HepG2 (cell line): ENCODE results near the gene ARSB. TPM values are rescaled to one million over a fixed set of nuclear protein-coding genes. Genes with fewer than 3 reads are reported as not detected.

Source experiments
- ATAC-seq: fragments of 200-7000 bp; cut with Tn5 transposase; 3 replicates; pipeline ENCODE4 v1.9.1; 2020; ENCODE audit warnings: mild to moderate bottlenecking, moderate library complexity
- BruUV-seq: library from RNA; stranded (reverse); fragments of 400-500 nt; replicated peaks from 2 replicates; lab custom pipeline; 2021; lab: Mats Ljungman, UMichigan
- CTCF ChIA-PET: fragments of 300-600 bp; formaldehyde crosslinking; extraction: SDS; loops from one replicate; lab custom pipeline; 2021; ENCODE audit warnings: low total read pairs, inconsistent platforms, low intra/inter-chr PET ratio; lab: Yijun Ruan, JAX
- POLR2A ChIA-PET: fragments of 350-600 bp; sonication (Branson Sonifier 250); formaldehyde crosslinking; loops from one replicate; lab custom pipeline; 2020; ENCODE audit warnings: antibody characterized with exemption, inconsistent platforms; lab: Yijun Ruan, JAX
- DNase-seq: peaks from one replicate; pipeline ENCODE4 v3.0.0-alpha.2; 2015; ENCODE audit warnings: low spot score
- FAIRE-seq: peaks from 3 replicates; lab custom pipeline; 2011; peaks lifted over from hg19 to GRCh38; lab: Jason Lieb, UNC
- H2AFZ ChIP-seq: one replicate; pipeline ENCODE4 v1.6.1; 2011; ENCODE audit warnings: low read length, inconsistent platforms
- H3K27ac ChIP-seq: fragments of 300-600 bp; 3 replicates; pipeline ENCODE4 v1.8.0; 2011; ENCODE audit warnings: mixed run types, mild to moderate bottlenecking, mixed read lengths, low read length, inconsistent platforms; ENCODE audit not compliant: insufficient read depth; ENCODE audit errors: extremely low read length
- H3K27me3 ChIP-seq, 2 experiments: fragments of 200-600 bp in 1 of 2; 2 replicates in 1 of 2; 3 replicates in 1 of 2; pipeline versions ENCODE4 v1.6.0 to v1.8.0; 2011; ENCODE audit warnings: low read length in 2 of 2, mild to moderate bottlenecking in 2 of 2, moderate library complexity in 2 of 2, inconsistent platforms in 1 of 2; ENCODE audit not compliant: insufficient read depth in 2 of 2, control insufficient read depth in 1 of 2
- H3K36me3 ChIP-seq, 2 experiments: fragments of 200-600 bp in 1 of 2; replicated peaks in 1 of 2; 2 replicates in 1 of 2; 3 replicates in 1 of 2; pipeline versions ENCODE4 v1.5.1 to v1.8.0; 2011; ENCODE audit warnings: low read length in 2 of 2, inconsistent platforms in 1 of 2; ENCODE audit not compliant: insufficient read depth in 2 of 2, control insufficient read depth in 1 of 2
- H3K4me1 ChIP-seq: 2 replicates; pipeline ENCODE4 v1.5.1; 2012; ENCODE audit warnings: low read length, inconsistent platforms; ENCODE audit not compliant: insufficient read depth
- H3K4me2 ChIP-seq: 2 replicates; pipeline ENCODE4 v1.6.0; 2011; ENCODE audit warnings: low read depth, low read length, inconsistent platforms
- H3K4me3 ChIP-seq, 3 experiments: fragments of 200-600 bp in 1 of 3; sonication (generic), shearing (Covaris generic) in 1 of 3; replicated peaks in 1 of 3; 2 replicates each; pipeline ENCODE4 v1.5.1; 2011 to 2016; ENCODE audit warnings: low read length in 3 of 3, inconsistent platforms in 2 of 3, low read depth in 2 of 3, mild to moderate bottlenecking in 2 of 3, control low read depth in 1 of 3, mixed read lengths in 1 of 3; ENCODE audit not compliant: insufficient read depth in 1 of 3
- H3K79me2 ChIP-seq: one replicate; pipeline ENCODE4 v1.6.1; 2011; ENCODE audit warnings: low read length, inconsistent platforms; ENCODE audit not compliant: insufficient read depth
- H3K9ac ChIP-seq: 2 replicates; pipeline ENCODE4 v1.6.0; 2011; ENCODE audit warnings: mild to moderate bottlenecking, low read depth, low read length, inconsistent platforms; ENCODE audit not compliant: insufficient read depth
- H3K9me3 ChIP-seq: 2 replicates; pipeline ENCODE4 v1.5.1; 2012; ENCODE audit warnings: mild to moderate bottlenecking, low read length
- H4K20me1 ChIP-seq: 2 replicates; pipeline ENCODE4 v1.6.0; 2011; ENCODE audit warnings: inconsistent platforms, mild to moderate bottlenecking, low read length, moderate library complexity; ENCODE audit not compliant: insufficient read depth
- ARHGAP35 ChIP-seq: sonication (generic); formaldehyde crosslinking; IDR thresholded peaks from 2 replicates; pipeline ENCODE4 v1.9.0; 2022; ENCODE audit warnings: mild to moderate bottlenecking, inconsistent platforms, moderate library complexity, missing genetic modification reagents, borderline replicate concordance
- CBX1 ChIP-seq: IDR thresholded peaks from one replicate; pipeline ENCODE4 v1.6.1; 2016; ENCODE audit warnings: antibody characterized with exemption, low read depth
- GTF3A ChIP-seq: sonication (generic); formaldehyde crosslinking; conservative IDR thresholded peaks from 2 replicates; pipeline ENCODE4 v1.4.0; 2020; ENCODE audit warnings: mild to moderate bottlenecking, missing genetic modification reagents
- NONO ChIP-seq, 2 experiments: fragments of 450-650 bp in 1 of 2; sonication (generic) in 1 of 2; formaldehyde crosslinking in 1 of 2; IDR thresholded peaks in 1 of 2; conservative IDR thresholded peaks in 1 of 2; 2 replicates each; pipeline versions ENCODE4 v1.6.1 to v1.8.0; 2017 to 2022; ENCODE audit warnings: mild to moderate bottlenecking in 1 of 2, missing genetic modification reagents in 1 of 2, moderate library complexity in 1 of 2
- SIX1 ChIP-seq: sonication (generic); formaldehyde crosslinking; IDR thresholded peaks from 2 replicates; pipeline ENCODE4 v1.4.0; 2020; ENCODE audit warnings: missing genetic modification reagents, borderline replicate concordance
- SMAD1 ChIP-seq: sonication (generic); formaldehyde crosslinking; IDR thresholded peaks from 2 replicates; pipeline ENCODE4 v1.4.0; 2020; ENCODE audit warnings: missing genetic modification reagents, low read depth, mild to moderate bottlenecking, borderline replicate concordance
- SNRNP70 ChIP-seq: fragments of 200-400 bp; formaldehyde crosslinking; IDR thresholded peaks from 2 replicates; pipeline ENCODE4 v1.6.1; 2017; ENCODE audit warnings: mild to moderate bottlenecking, low read depth, low read length, moderate library complexity
- ZFP41 ChIP-seq: sonication (generic); formaldehyde crosslinking; IDR thresholded peaks from 2 replicates; pipeline ENCODE4 v1.4.0; 2020; ENCODE audit warnings: mild to moderate bottlenecking, missing genetic modification reagents, borderline replicate concordance
- ZMYM2 ChIP-seq: sonication (generic); formaldehyde crosslinking; IDR thresholded peaks from 2 replicates; pipeline ENCODE4 v1.8.0; 2022; ENCODE audit warnings: mild to moderate bottlenecking, missing genetic modification reagents
- ZNF501 ChIP-seq: sonication (generic); formaldehyde crosslinking; IDR thresholded peaks from 2 replicates; pipeline ENCODE4 v1.5.1; 2020; ENCODE audit warnings: mild to moderate bottlenecking, moderate library complexity, missing genetic modification reagents
- ZNF562 ChIP-seq: sonication (generic); formaldehyde crosslinking; IDR thresholded peaks from 2 replicates; pipeline ENCODE4 v1.8.0; 2022; ENCODE audit warnings: missing genetic modification reagents, borderline replicate concordance
- ZNF563 ChIP-seq: sonication (generic); formaldehyde crosslinking; IDR thresholded peaks from 2 replicates; pipeline ENCODE4 v1.8.0; 2022; ENCODE audit warnings: mild to moderate bottlenecking, moderate library complexity, missing genetic modification reagents
- ZNF598 ChIP-seq: sonication (generic); formaldehyde crosslinking; IDR thresholded peaks from 2 replicates; pipeline ENCODE4 v1.5.1; 2020; ENCODE audit warnings: mild to moderate bottlenecking, missing genetic modification reagents, borderline replicate concordance
- WGBS: methylation state at CpG from one replicate; pipeline ENCODE4 v1.1.6; 2017; ENCODE audit warnings: low lambda C conversion rate; 5-methylcytosine and 5-hydroxymethylcytosine counted together
- in situ Hi-C: cut with HindIII; loops from 2 replicates; pipeline ENCODE4 v1.10.0; 2017; ENCODE audit warnings: low pct_unique_long_range_greater_than_20kb; ENCODE audit not compliant: extremely low pct_ligation_motif_present
- intact Hi-C: fragments of 100-400 bp; cut with micrococcal nuclease; formaldehyde crosslinking; loops from one replicate; pipeline ENCODE4 v1.10.0; 2022; ENCODE audit not compliant: unreplicated experiment
- polyA plus RNA-seq, 8 experiments: library from polyadenylated mRNA; depleted of rRNA in 3 of 8; stranded (reverse) in 7 of 8; unstranded in 1 of 8; fragments of >200 nt; fragmentation: Illumina TruSeq in 4 of 8; extraction: Trizol in 4 of 8; gene quantifications; 2 replicates each; pipeline versions ENCODE4 v1.2.1 to v1.2.3, GENCODE V29; 2011 to 2016; ENCODE audit warnings: low read depth in 4 of 8, missing spikeins in 1 of 8, mixed read lengths in 1 of 8; ENCODE audit not compliant: insufficient read depth in 1 of 8
- total RNA-seq, 5 experiments: library from RNA; depleted of rRNA; stranded (reverse); fragments of >200 nt; fragmentation: Illumina TruSeq; extraction: Trizol; gene quantifications; 2 replicates each; pipeline ENCODE4 v1.2.3, GENCODE V29; 2016; ENCODE audit warnings: low read depth in 1 of 5
- TF ChIP-seq, protein P1 (sequence below): sonication (generic); formaldehyde crosslinking; IDR thresholded peaks from 2 replicates; pipeline ENCODE4 v1.4.0; 2020; ENCODE audit warnings: missing genetic modification reagents, borderline replicate concordance
- TF ChIP-seq, protein P2 (sequence below): sonication (generic); formaldehyde crosslinking; IDR thresholded peaks from 2 replicates; pipeline ENCODE4 v1.4.0; 2020; ENCODE audit warnings: missing genetic modification reagents, low read depth, mild to moderate bottlenecking, borderline replicate concordance
- TF ChIP-seq, protein P3 (sequence below): sonication (generic); formaldehyde crosslinking; conservative IDR thresholded peaks from 2 replicates; pipeline ENCODE4 v1.8.1; 2023; ENCODE audit warnings: missing genetic modification reagents
- TF ChIP-seq, protein P4 (sequence below): sonication (generic); formaldehyde crosslinking; IDR thresholded peaks from 2 replicates; pipeline ENCODE4 v1.4.0; 2020; ENCODE audit warnings: missing genetic modification reagents

The ARSB gene
- total and polyA plus RNA-seq, 2 of the 13 experiments (the other 11 are each of a cell fraction or from before 2014, with no cell fraction given), result 52.6 to 66.4 TPM

DNA sequence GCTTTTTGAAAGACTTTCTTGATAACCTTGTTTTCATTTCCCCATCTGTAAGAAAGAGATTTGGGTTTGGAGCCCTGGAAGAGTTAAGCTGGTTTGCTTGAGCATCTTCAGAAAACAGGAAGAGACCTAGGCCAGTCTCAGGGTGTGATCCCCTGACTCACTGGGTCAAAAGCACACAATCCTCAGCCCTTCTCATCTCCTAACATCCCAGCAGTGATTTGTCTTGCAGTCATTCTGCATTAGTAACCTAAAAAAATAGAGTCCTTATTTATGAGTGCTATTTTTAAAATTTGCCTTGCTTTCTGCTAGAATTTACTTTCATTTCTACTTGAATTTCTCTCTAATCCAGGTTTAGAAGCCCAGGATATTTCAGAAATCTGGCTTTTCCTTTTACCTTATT, 16.4 kb upstream of the ARSB start (continued):
- TF ChIP-seq ZNF501 (CRISPR knock-in tag), result no peak
- TF ChIP-seq, protein P1, sequence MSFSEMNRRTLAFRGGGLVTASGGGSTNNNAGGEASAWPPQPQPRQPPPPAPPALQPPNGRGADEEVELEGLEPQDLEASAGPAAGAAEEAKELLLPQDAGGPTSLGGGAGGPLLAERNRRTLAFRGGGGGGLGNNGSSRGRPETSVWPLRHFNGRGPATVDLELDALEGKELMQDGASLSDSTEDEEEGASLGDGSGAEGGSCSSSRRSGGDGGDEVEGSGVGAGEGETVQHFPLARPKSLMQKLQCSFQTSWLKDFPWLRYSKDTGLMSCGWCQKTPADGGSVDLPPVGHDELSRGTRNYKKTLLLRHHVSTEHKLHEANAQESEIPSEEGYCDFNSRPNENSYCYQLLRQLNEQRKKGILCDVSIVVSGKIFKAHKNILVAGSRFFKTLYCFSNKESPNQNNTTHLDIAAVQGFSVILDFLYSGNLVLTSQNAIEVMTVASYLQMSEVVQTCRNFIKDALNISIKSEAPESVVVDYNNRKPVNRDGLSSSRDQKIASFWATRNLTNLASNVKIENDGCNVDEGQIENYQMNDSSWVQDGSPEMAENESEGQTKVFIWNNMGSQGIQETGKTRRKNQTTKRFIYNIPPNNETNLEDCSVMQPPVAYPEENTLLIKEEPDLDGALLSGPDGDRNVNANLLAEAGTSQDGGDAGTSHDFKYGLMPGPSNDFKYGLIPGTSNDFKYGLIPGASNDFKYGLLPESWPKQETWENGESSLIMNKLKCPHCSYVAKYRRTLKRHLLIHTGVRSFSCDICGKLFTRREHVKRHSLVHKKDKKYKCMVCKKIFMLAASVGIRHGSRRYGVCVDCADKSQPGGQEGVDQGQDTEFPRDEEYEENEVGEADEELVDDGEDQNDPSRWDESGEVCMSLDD (CRISPR knock-in tag), result no peak
- TF ChIP-seq ZFP41 (CRISPR knock-in tag), result no peak
- no peak for TF ChIP-seq ZNF562 (CRISPR knock-in tag)
- no peak for TF ChIP-seq ARHGAP35 (CRISPR knock-in tag)
- TF ChIP-seq CBX1, result no peak
- TF ChIP-seq, all 625 proteins: peak for 0

- CTCF ChIA-PET, result no interaction called here
- H2AFZ ChIP-seq, result no peak overlapping the region
- DNase-seq (no peak), ATAC-seq (no peak), FAIRE-seq (no peak)
- H3K27ac ChIP-seq, result no peak overlapping the region
- no peaks in the 10 kb centered on the region for H3K27me3 ChIP-seq
- H3K36me3 ChIP-seq, result no peaks in the 10 kb centered on the region
- intact Hi-C loops (no loop called here), in situ Hi-C loops (no loop called here)
- no peak overlapping the region for H3K4me2 ChIP-seq
- POLR2A ChIA-PET, result no interaction called here
- H3K4me1 ChIP-seq, result peaks cover 10% of the 10 kb centered on the region
- no peaks in the 10 kb centered on the region for H3K79me2 ChIP-seq
- BruUV-seq, result no TSS peak
- H3K9me3 ChIP-seq, result no peaks in the 10 kb centered on the region
- WGBS, result 96% methylated on average over 2 of the region's 2 CpGs
- H3K4me3 ChIP-seq, result no peak overlapping the region
- H3K9ac ChIP-seq, result no peak overlapping the region
- H4K20me1 ChIP-seq, result no peaks in the 10 kb centered on the region
- TF ChIP-seq ZMYM2 (CRISPR knock-in tag) (no peak), ZNF563 (CRISPR knock-in tag) (no peak), ZNF598 (CRISPR knock-in tag) (no peak), SNRNP70 (no peak), SIX1 (CRISPR knock-in tag) (no peak), GTF3A (CRISPR knock-in tag) (no peak), SMAD1 (CRISPR knock-in tag) (no peak), ARHGAP35 (CRISPR knock-in tag) (no peak), NONO (IDR thresholded peaks at IDR 0.05) (no peak), NONO (CRISPR knock-in tag; conservative IDR thresholded peaks at IDR 0.05) (no peak)
- TF ChIP-seq, protein P2, sequence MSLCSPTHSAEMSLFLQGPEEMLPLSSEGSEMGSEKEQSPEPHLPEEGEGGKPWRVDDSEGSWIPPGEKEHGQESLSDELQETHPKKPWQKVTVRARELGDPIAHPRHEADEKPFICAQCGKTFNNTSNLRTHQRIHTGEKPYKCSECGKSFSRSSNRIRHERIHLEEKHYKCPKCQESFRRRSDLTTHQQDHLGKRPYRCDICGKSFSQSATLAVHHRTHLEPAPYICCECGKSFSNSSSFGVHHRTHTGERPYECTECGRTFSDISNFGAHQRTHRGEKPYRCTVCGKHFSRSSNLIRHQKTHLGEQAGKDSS (CRISPR knock-in tag), result no peak
- TF ChIP-seq, protein P3, sequence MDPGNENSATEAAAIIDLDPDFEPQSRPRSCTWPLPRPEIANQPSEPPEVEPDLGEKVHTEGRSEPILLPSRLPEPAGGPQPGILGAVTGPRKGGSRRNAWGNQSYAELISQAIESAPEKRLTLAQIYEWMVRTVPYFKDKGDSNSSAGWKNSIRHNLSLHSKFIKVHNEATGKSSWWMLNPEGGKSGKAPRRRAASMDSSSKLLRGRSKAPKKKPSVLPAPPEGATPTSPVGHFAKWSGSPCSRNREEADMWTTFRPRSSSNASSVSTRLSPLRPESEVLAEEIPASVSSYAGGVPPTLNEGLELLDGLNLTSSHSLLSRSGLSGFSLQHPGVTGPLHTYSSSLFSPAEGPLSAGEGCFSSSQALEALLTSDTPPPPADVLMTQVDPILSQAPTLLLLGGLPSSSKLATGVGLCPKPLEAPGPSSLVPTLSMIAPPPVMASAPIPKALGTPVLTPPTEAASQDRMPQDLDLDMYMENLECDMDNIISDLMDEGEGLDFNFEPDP (CRISPR knock-in tag), result no peak
- TF ChIP-seq, protein P4, sequence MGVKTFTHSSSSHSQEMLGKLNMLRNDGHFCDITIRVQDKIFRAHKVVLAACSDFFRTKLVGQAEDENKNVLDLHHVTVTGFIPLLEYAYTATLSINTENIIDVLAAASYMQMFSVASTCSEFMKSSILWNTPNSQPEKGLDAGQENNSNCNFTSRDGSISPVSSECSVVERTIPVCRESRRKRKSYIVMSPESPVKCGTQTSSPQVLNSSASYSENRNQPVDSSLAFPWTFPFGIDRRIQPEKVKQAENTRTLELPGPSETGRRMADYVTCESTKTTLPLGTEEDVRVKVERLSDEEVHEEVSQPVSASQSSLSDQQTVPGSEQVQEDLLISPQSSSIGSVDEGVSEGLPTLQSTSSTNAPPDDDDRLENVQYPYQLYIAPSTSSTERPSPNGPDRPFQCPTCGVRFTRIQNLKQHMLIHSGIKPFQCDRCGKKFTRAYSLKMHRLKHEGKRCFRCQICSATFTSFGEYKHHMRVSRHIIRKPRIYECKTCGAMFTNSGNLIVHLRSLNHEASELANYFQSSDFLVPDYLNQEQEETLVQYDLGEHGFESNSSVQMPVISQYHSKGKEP (CRISPR knock-in tag), result no peak
These were observed 12.0 kb upstream of the ARSB start for GRCh38 chr5:78997090-78997489.
